HG02763 (cell line): ENCODE measurements around the gene ZNF398.

Experiments used
- ATAC-seq: cut with Tn5 transposase; IDR thresholded peaks from one replicate; pipeline ENCODE4 v1.9.1; 2021; ENCODE audit warnings: mild to moderate bottlenecking, moderate library complexity; ENCODE audit not compliant: unreplicated experiment

The ZNF398 gene

GRCh38 chr7:149147752-149148653 is 750 bp downstream of the ZNF398 start:
- ATAC-seq = peak; percentile 29

- no peak for ATAC-seq
Measured at GRCh38 chr7:149150981-149151380, 3.7 kb downstream of the ZNF398 start.

GRCh38 chr7:149153346-149153745 is 6.1 kb downstream of the ZNF398 start:
- no peak for ATAC-seq

- ATAC-seq = no peak
Measured at GRCh38 chr7:149154056-149154455, 6.8 kb downstream of the ZNF398 start.

GRCh38 chr7:149156898-149157297 is 9.6 kb downstream of the ZNF398 start:
- no peak for ATAC-seq

GRCh38 chr7:149161241-149161848 is 14.1 kb downstream of the ZNF398 start:
- ATAC-seq = no peak

GRCh38 chr7:149166142-149166541 is 18.9 kb downstream of the ZNF398 start:
- ATAC-seq = no peak

- no peak for ATAC-seq
Measured at GRCh38 chr7:149166630-149167352, 19.5 kb downstream of the ZNF398 start.

GRCh38 chr7:149171892-149172533 is 24.8 kb downstream of the ZNF398 start:
- no peak for ATAC-seq

GRCh38 chr7:149172534-149172920 is 25.3 kb downstream of the ZNF398 start:
- no peak for ATAC-seq

- no peak for ATAC-seq
Measured at GRCh38 chr7:149175150-149175549, 27.9 kb downstream of the ZNF398 start.

- ATAC-seq = no peak
Measured at GRCh38 chr7:149179241-149179640, 32.0 kb downstream of the ZNF398 start.

- ATAC-seq = no peak
Measured at GRCh38 chr7:149180722-149181449, 33.6 kb downstream of the ZNF398 start.

GRCh38 chr7:149181450-149181790 is 34.2 kb downstream of the ZNF398 start:
- ATAC-seq = no peak

GRCh38 chr7:149184274-149184673 is 37.0 kb downstream of the ZNF398 start:
- no peak for ATAC-seq

GRCh38 chr7:149188213-149188612 is 41.0 kb downstream of the ZNF398 start:
- no peak for ATAC-seq

GRCh38 chr7:149188637-149189259 is 41.5 kb downstream of the ZNF398 start:
- ATAC-seq = no peak

- ATAC-seq = no peak
Measured at GRCh38 chr7:149191851-149192250, 44.6 kb downstream of the ZNF398 start.

GRCh38 chr7:149194799-149195179 is 47.5 kb downstream of the ZNF398 start:
- no peak for ATAC-seq
